Uterus (tissue), 4 donors: ENCODE data around the gene KLHDC3. TPM values are rescaled to one million over a fixed set of nuclear protein-coding genes. Genes with fewer than 3 reads are reported as not detected.

Experiments used
- DNase-seq, 2 donors: peaks; one replicate each; pipeline ENCODE4 v3.0.0-alpha.2; 2019 to 2020
- H3K27ac ChIP-seq, 2 donors: fragments of 200-600 bp; sonication (generic); 1 replicate in 1 of 2; 2 replicates in 1 of 2; pipeline ENCODE4 v1.5.1; 2016 to 2018
- H3K27me3 ChIP-seq, 2 donors: fragments of 200-600 bp; sonication (generic); one replicate each; pipeline ENCODE4 v1.5.1; 2018 to 2019; ENCODE audit warnings: control low read depth in 1 of 2
- H3K36me3 ChIP-seq, 2 donors: fragments of 200-600 bp; sonication (generic); one replicate each; pipeline ENCODE4 v1.5.1; 2019; ENCODE audit warnings: control low read depth in 1 of 2
- H3K4me1 ChIP-seq, 2 donors: fragments of 200-600 bp; sonication (generic); one replicate each; pipeline ENCODE4 v1.5.1; 2018 to 2019; ENCODE audit warnings: control low read depth in 1 of 2
- H3K4me3 ChIP-seq, 2 donors: fragments of 200-600 bp; sonication (generic); 1 replicate in 1 of 2; 2 replicates in 1 of 2; pipeline ENCODE4 v1.5.1; 2018 to 2019; ENCODE audit warnings: mild to moderate bottlenecking in 1 of 2
- H3K9me3 ChIP-seq, 2 donors: fragments of 200-600 bp; sonication (generic); one replicate each; pipeline ENCODE4 v1.5.1; 2019; ENCODE audit warnings: control low read depth in 1 of 2
- POLR2A ChIP-seq, 2 donors: fragments of 450-650 bp; IDR thresholded peaks; one replicate each; pipeline ENCODE4 v1.6.1; 2016; ENCODE audit warnings: antibody characterized with exemption in 2 of 2, mild to moderate bottlenecking in 1 of 2, moderate library complexity in 1 of 2
- intact Hi-C: fragments of 100-400 bp; cut with DNase I; formaldehyde crosslinking; loops from one replicate; pipeline ENCODE4 v1.15.1; 2023; ENCODE audit warnings: low total_unique reads
- total RNA-seq, 4 donors: library from RNA; depleted of rRNA in 3 of 4; stranded (reverse); fragments of >200 nt in 3 of 4; gene quantifications; one replicate each; pipeline versions ENCODE4 v1.1.0 to v1.2.4, GENCODE V29; 2014 to 2023
- TF ChIP-seq, protein P1 (sequence below), 4 experiments: fragments of 200-600 bp in 2 of 4; fragments of 450-650 bp in 2 of 4; sonication (generic) in 2 of 4; IDR thresholded peaks; one replicate each; pipeline ENCODE4 v1.5.1; 2016 to 2019; ENCODE audit warnings: antibody characterized with exemption in 4 of 4, mild to moderate bottlenecking in 2 of 4, moderate library complexity in 1 of 4
- donor health status: DM: yes; HTN: yes; CAD: no.

KLHDC3 gene
- total RNA-seq, 4 donors from 2014 or later: 19.7 to 152 (median 56.8) TPM

DNA sequence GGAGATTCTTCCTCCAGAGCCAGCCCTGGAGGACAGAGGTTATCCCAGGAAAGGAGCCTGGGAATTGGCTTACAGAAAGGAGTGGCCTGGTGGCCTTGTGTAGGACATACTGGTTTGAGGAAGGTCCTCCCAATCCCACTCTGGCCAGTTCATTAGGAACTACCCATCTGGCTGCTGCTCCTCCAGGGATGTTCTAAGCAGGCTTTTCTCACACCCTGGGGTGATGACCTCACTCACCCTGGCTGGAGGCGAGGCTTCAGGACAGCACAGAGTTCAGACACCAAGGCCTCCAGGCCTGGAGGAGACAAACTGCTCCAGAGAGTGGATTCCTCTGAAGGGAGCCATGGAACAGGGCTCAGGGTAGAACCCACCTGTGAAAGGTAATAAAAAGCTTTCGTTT, 44.6 kb upstream of the KLHDC3 start:
- H3K4me3 ChIP-seq: no peak overlapping the region
- TF ChIP-seq, protein P1, sequence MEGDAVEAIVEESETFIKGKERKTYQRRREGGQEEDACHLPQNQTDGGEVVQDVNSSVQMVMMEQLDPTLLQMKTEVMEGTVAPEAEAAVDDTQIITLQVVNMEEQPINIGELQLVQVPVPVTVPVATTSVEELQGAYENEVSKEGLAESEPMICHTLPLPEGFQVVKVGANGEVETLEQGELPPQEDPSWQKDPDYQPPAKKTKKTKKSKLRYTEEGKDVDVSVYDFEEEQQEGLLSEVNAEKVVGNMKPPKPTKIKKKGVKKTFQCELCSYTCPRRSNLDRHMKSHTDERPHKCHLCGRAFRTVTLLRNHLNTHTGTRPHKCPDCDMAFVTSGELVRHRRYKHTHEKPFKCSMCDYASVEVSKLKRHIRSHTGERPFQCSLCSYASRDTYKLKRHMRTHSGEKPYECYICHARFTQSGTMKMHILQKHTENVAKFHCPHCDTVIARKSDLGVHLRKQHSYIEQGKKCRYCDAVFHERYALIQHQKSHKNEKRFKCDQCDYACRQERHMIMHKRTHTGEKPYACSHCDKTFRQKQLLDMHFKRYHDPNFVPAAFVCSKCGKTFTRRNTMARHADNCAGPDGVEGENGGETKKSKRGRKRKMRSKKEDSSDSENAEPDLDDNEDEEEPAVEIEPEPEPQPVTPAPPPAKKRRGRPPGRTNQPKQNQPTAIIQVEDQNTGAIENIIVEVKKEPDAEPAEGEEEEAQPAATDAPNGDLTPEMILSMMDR (IDR thresholded peaks at IDR 0.05): no peak
- TF ChIP-seq POLR2A (IDR thresholded peaks at IDR 0.05): no peak
- intact Hi-C loops: no loop called here
- no peaks in the 10 kb centered on the region for H3K36me3 ChIP-seq
- H3K27ac ChIP-seq: no peak overlapping the region
- H3K4me1 ChIP-seq: no peaks in the 10 kb centered on the region
- H3K9me3 ChIP-seq: no peaks in the 10 kb centered on the region
- H3K27me3 ChIP-seq: no peaks in the 10 kb centered on the region
- DNase-seq: no peak

DNA sequence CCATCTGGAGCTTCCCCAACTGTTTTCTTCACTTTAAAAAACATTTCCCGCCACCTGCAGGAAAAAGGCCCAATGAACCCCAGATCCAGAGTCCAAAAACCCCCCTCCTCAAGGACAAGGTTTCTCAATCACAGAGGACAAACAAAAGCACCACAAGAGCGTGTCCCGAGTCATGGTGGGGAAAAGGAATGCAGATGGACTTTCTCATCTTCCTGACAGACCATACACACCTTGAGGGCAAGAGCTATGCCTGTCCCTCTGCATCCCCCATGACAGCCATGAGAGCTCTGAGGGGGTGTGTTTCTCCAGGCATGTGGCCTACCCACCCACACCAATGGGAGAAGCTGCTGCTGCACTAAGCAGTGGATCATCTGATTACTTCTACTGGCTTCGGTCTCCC, 44.1 kb upstream of the KLHDC3 start:
- DNase-seq: no peak
- no peaks in the 10 kb centered on the region for H3K4me1 ChIP-seq
- no peaks in the 10 kb centered on the region for H3K27me3 ChIP-seq
- no peak overlapping the region for H3K27ac ChIP-seq
- H3K9me3 ChIP-seq: no peaks in the 10 kb centered on the region
- no peak overlapping the region for H3K4me3 ChIP-seq
- intact Hi-C loops: no loop called here
- no peaks in the 10 kb centered on the region for H3K36me3 ChIP-seq
- TF ChIP-seq, protein P1 (IDR thresholded peaks at IDR 0.05): no peak

DNA sequence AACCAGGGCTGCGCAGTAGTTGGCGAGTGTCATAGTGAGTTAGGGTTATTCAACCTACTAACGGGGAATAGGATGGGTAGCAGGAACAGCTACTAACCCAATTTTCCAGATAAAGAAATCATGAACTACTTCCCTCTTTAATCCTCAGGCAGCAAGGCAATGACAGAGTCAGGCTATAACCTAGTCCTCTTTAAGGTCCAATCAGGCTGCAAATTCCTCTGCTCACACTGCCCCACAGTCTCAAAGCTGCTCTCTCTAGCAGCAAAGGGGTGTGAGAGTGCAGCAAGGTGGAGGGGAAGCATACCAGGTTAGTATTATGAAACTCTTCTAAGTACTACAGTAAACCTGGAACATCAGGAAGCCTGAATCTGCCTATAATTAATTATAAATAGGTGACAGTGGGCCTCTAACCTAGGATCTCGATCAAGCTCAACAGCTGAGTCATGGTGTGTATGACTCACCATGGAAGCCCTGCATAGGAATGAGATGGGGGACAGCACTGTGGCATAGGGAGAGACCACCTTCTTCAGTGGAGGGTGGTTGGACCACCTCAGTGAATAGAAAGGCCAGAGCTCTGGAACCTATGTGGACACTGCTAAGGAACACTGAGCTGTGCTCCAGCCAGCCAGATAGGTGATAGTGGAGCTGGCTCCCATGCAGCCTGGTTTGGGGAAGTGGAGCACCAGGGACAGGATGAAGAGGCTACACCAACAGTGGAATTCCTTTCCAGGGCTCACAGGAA, 43.0 kb upstream of the KLHDC3 start:
- Histone ChIP-seq H3K9me3 (no peaks in the 10 kb centered on the region), H3K27ac (no peak overlapping the region), H3K4me1 (no peaks in the 10 kb centered on the region), H3K36me3 (no peaks in the 10 kb centered on the region), H3K4me3 (no peak overlapping the region), H3K27me3 (no peaks in the 10 kb centered on the region)
- intact Hi-C loops: no loop called here
- no peak for TF ChIP-seq POLR2A (IDR thresholded peaks at IDR 0.05)
- TF ChIP-seq, protein P1 (IDR thresholded peaks at IDR 0.05): no peak
- no peak for DNase-seq

DNA sequence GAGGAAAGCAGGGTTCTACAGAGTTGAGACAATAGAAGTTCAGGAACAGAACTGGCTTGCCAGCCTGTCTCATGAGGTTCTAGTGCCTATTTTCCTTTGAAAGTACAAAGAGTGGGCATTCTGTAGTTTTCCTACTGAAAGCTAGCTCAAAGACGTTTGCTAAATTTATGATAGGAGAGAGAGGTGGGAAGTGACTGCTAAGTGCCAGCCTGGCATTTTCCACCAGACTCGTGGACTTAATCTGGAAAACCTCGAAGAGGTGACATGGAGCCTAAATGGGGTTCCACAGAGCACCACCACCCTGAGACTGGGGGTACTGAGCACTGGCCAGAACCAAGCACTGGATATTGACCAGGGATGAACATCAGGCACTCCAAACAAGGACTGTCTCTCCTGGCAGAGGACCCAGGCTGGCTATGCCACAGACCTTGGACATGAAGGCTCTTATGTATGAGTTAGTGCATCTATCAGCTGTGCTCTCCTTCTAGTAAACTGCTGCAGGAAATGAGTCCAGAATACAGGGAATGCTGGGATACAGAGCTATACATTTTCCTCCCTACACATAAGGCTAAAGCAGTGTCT, 42.2 kb upstream of the KLHDC3 start:
- intact Hi-C loops: no loop called here
- Histone ChIP-seq H3K4me3 (no peak overlapping the region), H3K27me3 (no peaks in the 10 kb centered on the region), H3K4me1 (no peaks in the 10 kb centered on the region), H3K9me3 (no peaks in the 10 kb centered on the region), H3K27ac (no peak overlapping the region), H3K36me3 (no peaks in the 10 kb centered on the region)
- DNase-seq: no peak
- TF ChIP-seq POLR2A (IDR thresholded peaks at IDR 0.05): no peak
- TF ChIP-seq, protein P1 (IDR thresholded peaks at IDR 0.05): no peak

DNA sequence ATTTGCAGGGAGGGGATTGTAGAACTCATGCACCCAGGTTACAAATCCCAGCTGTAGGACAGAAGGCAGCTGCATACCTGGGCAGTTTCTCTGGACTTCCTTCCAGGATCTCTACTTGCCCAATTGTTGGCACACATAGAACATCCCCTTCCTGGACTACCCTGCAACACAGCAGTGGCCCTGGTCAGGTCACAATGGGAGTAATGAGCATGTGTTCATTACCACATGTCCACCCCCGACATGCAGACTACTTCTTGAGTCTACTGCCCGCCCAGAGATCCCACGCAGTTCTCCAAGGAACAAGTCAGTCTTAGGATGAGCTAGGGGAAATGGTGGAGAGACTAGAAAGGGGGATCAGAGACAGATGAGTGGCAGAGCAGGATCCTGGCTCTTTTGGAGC, 40.1 kb upstream of the KLHDC3 start:
- peaks cover 0 to 7% of the 10 kb centered on the region in 2 donors for H3K4me1 ChIP-seq
- TF ChIP-seq, protein P1 (IDR thresholded peaks at IDR 0.05): no peak
- no peak for TF ChIP-seq POLR2A (IDR thresholded peaks at IDR 0.05)
- no peaks in the 10 kb centered on the region for H3K9me3 ChIP-seq
- DNase-seq: no peak
- no peaks in the 10 kb centered on the region for H3K36me3 ChIP-seq
- H3K27me3 ChIP-seq: no peaks in the 10 kb centered on the region
- H3K4me3 ChIP-seq: no peak overlapping the region
- intact Hi-C loops: no loop called here
- H3K27ac ChIP-seq: no peak overlapping the region
